OCI-LY1 (cell line): ENCODE results near the gene NRCAM.

Experiments
- CTCF ChIP-seq: fragments of 200-600 bp; sonication (generic), shearing (Covaris generic); IDR thresholded peaks from 2 replicates; pipeline ENCODE4 v1.5.1; 2017; ENCODE audit warnings: mild to moderate bottlenecking, antibody characterized with exemption, low read length, moderate library complexity, mixed read lengths
- EZH2 ChIP-seq: fragments of 200-600 bp; sonication (generic), shearing (Covaris generic); IDR thresholded peaks from 2 replicates; pipeline ENCODE4 v1.8.0; 2017; ENCODE audit warnings: borderline replicate concordance, mixed run types, mild to moderate bottlenecking, antibody characterized with exemption, low read length, moderate library complexity, mixed read lengths

- TF ChIP-seq CTCF (no peak), EZH2 (no peak)
These were observed 6.1 kb downstream of the NRCAM start for GRCh38 chr7:108450160-108450559.
